Hematopoietic multipotent progenitor cell treated with erythropoietin and hydrocortisone succinate and interleukin-3 and kit ligand, for 6 days (in vitro differentiated cells): ENCODE results near the gene ASXL2.
A peak's percentile ranks its signal among the peaks of the same experiment; 100 is the strongest.
"Not testable (repeated sequence)": the region's sequence is repeated elsewhere in the genome, so short reads cannot be mapped to it uniquely, and the experiment has no call there.

Source experiments
- DNase-seq: peaks from one replicate; pipeline ENCODE4 v3.0.0-alpha.2; 2015

The ASXL2 gene

DNA sequence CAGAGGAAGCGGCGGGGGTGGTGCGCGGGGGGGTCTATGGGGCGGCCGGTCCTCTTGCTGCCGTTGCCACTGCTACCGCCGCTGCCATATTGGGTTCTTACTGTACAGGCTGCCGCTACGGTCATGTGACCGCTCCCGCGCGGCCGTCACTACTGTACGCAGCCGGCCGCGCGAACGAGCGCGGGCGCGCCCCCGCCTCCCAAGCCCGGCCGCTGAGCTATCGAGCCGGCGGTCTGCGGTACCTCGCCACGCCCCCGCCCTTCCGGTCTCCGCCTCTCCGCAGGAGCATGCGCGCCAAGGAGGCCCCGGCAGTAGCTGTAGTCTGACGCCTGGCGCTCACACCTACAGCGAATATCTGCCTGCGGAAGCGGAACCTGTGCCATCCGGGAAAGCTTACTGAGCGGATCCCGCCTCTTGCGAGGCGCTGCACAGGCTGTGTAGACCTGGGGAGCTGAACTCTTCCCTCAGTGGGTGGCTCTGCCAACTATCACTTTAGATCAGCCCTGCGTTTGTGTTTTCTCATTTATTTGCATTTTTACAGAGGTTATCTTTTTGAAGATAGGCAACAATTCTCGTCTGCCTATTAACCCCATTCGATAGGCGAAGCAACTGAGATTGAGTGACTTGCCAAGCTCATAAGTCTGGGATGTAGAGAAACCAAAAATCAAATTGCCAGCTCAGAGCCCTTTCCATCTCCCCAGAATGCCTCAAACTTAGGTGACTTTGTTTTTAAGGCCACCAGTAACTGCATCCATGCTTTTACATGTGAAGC is at the start of gene ASXL2:
TSS of gene ASXL2 (minus strand) at position 127 of the 772 bp plus-strand sequence. CDS start 265 bp downstream, outside the sequence.
- peak; percentile 98 for DNase-seq

GRCh38 chr2:25926984-25927756 is 48.9 kb upstream of the ASXL2 start:
- DNase-seq: no peak

DNA sequence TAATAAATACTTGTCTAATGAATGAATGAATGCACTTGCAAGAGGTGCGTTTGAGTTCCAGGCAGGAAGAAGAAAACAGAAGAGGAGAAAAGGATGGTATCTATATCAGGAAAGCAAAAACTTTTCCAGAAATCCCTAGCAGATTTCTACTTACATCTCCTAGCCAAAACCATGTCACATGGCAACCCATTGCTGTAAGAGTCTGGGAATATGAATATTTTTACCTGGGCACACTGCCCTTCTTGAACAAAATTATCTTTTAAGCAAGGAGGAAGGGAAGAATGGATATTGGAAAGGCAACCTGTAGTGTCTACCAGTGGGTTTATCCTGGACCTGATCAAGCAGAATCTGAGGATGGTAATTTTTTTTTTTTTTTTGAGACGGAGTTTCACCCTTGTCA is 44.2 kb upstream of the ASXL2 start:
- no peak for DNase-seq

- DNase-seq: no peak
These were observed 42.6 kb upstream of the ASXL2 start for GRCh38 chr2:25920786-25921415.

GRCh38 chr2:25920336-25920735 is 42.0 kb upstream of the ASXL2 start:
- DNase-seq: no peak

DNA sequence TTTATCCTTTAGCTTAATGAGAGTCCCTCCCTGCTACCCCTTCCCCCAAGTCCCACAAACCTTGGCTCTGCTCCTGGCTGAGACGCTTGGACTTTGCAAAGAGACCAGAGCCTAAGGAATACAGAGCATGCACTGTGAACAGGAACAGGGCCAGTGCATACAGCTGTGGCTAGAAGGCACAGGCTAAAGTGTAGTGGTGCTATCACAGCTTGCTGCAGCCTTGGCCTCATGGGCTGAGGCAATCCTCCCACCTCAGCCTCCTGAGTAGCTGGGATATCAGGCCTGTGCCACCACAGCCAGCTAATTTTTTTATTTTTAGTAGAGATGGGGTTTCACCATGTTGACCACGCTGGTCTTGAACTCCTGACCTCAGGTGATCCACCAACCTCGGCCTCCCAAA is 39.5 kb upstream of the ASXL2 start:
- no peak for DNase-seq

- not testable (repeated sequence) for DNase-seq
These were observed 39.1 kb upstream of the ASXL2 start for GRCh38 chr2:25917411-25917810.

- DNase-seq: peak; percentile 64
These were observed 37.9 kb upstream of the ASXL2 start for GRCh38 chr2:25915944-25916772.

- DNase-seq: not testable (repeated sequence)
These were observed 37.1 kb upstream of the ASXL2 start for GRCh38 chr2:25915411-25915810.

GRCh38 chr2:25913696-25913973 is 35.3 kb upstream of the ASXL2 start:
- not testable (repeated sequence) for DNase-seq

GRCh38 chr2:25912851-25913695 is 34.8 kb upstream of the ASXL2 start:
- DNase-seq: no peak

- not testable (repeated sequence) for DNase-seq
These were observed 31.3 kb upstream of the ASXL2 start for GRCh38 chr2:25909574-25909973.

DNA sequence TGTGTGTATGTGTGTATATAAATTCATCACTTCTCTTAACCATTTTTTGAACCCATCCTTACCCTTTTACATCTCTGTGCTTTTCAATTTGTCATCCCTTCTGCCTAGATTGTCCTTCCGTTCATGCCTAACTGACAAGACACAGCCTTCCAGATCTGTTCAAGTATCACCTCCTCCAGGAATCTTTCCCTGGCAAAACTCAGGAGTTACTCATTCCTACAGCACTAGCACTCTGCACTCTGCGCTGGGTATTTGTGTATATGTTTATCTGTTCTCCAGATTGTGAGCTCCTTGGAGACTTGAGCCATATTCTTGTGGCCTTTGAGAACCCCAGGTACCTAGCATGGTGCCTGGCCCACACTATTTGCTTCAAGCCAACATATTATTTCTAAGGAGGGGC is 26.8 kb upstream of the ASXL2 start:
- DNase-seq: no peak

DNA sequence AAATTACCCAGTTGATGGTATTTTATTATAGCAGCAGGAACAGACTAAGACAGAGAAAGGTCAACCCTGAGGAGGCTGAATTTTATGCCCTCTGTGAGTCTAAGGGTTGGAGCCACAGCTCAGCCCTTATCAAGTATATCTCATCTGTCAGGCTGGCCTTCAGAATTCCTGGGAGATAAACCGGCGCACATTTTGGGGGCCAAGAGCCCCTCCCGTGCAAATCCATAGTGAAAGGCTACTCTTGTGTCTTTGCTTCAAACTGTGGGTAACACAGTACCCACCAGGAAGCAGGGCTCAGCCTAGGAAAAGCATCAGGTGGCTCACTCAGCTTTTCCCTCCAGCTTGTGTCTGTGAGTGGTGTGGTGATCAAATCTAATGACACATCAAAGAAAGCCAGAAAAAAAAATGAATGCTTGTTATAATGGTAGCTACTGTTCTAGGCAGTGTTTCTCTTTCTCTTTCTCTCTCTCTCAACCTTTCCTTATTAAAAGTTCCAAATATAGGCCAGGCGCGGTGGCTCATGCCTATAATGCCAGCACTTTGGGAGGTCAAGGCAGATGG is 25.0 kb upstream of the ASXL2 start:
- no peak for DNase-seq

- no peak for DNase-seq
These were observed 21.2 kb upstream of the ASXL2 start for GRCh38 chr2:25899404-25899970.

- peak; percentile 52 for DNase-seq
These were observed 19.2 kb upstream of the ASXL2 start for GRCh38 chr2:25897506-25897905.

- DNase-seq: not testable (repeated sequence)
These were observed 18.0 kb upstream of the ASXL2 start for GRCh38 chr2:25896308-25896707.

- no peak for DNase-seq
These were observed 17.3 kb upstream of the ASXL2 start for GRCh38 chr2:25895610-25896009.

DNA sequence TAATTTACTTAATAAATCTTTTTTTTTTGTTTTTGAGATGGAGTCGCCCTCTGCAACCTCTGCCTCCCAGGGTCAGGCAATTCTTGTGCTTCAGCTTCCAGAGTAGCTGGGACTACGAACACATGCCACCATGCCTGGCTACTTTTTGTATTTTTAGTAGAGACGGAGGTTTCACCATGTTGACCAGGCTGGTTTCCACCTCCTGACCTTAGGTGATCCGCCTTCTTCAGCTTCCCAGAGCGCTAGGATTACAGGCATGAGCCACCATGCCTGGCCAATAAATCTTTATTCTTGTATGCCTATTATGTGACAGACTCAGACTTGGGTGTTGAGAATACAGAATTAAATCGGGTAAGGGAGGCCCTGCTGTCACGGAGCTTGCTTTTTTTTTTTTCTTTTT is 16.7 kb upstream of the ASXL2 start:
- no peak for DNase-seq

DNA sequence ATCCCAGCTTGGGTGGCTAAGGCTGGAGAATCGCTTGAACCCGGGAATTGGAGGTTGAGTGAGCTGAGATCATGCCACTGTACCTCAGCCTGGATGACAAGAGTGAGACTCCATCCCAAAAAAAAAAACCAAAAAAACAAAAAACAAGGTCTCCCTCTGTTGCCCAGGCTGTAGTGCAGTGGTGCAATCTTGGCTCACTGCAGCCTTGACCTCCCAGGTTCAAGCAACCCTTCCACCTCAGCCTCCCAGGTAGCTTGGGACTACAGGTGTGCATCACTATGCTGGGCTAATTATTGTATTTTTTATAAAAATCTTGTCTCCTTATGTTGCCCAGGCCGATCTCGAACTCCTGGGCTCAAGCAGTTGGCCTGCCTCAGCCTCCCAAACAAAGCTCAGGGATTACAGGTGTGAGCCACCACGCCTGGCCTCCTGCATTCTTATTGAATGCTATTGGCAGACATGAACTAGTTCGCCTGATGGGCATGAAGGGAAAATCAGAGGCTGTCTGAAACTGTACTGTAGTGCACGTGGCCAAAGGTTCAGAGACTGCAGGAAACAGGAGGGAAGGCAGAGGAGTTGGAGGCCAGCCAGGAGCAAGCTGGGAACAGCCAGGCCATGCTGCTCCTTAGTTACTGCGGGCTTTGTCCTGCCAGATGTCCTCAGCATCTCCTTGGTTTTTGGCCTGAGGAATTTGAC is 16.0 kb upstream of the ASXL2 start:
- no peak for DNase-seq

- no peak for DNase-seq
These were observed 13.4 kb upstream of the ASXL2 start for GRCh38 chr2:25891672-25892071.
